K562 (cell line): ENCODE results near the gene MRPL16. TPM values are rescaled to one million over a fixed set of nuclear protein-coding genes. Genes with fewer than 3 reads are reported as not detected.

Experiments used
- ARID1B ChIP-seq: fragments of 450-650 bp; IDR thresholded peaks from 2 replicates; pipeline ENCODE4 v1.6.1; 2016; ENCODE audit warnings: antibody characterized with exemption, mild to moderate bottlenecking, inconsistent platforms
- ATF3 ChIP-seq, 2 experiments: fragments of 450-650 bp in 1 of 2; sonication (generic) in 1 of 2; formaldehyde crosslinking in 1 of 2; IDR thresholded peaks in 1 of 2; conservative IDR thresholded peaks in 1 of 2; 2 replicates each; pipeline versions ENCODE4 v1.6.1 to v1.8.1; 2016 to 2023; ENCODE audit warnings: mild to moderate bottlenecking in 2 of 2, moderate library complexity in 2 of 2, inconsistent platforms in 1 of 2, missing genetic modification reagents in 1 of 2
- C11orf30 ChIP-seq: fragments of 450-650 bp; IDR thresholded peaks from 2 replicates; pipeline ENCODE4 v1.6.1; 2016; ENCODE audit warnings: low read depth, mild to moderate bottlenecking
- CBFA2T2 ChIP-seq: fragments of 450-650 bp; conservative IDR thresholded peaks from 2 replicates; pipeline ENCODE4 v1.6.1; 2017; ENCODE audit warnings: mild to moderate bottlenecking
- DACH1 ChIP-seq: fragments of 450-650 bp; IDR thresholded peaks from 2 replicates; pipeline ENCODE4 v1.6.1; 2018; ENCODE audit not compliant: partially characterized antibody
- ETV1 ChIP-seq: fragments of 450-650 bp; conservative IDR thresholded peaks from 2 replicates; pipeline ENCODE4 v1.6.1; 2016; ENCODE audit warnings: missing genetic modification characterization, control low read depth, low read depth, missing compliant biosample characterization
- MBD2 ChIP-seq: sonication (generic); IDR thresholded peaks from 2 replicates; pipeline ENCODE4 v1.6.1; 2016; ENCODE audit warnings: low read depth, borderline replicate concordance
- MLLT1 ChIP-seq, 2 experiments: fragments of 450-650 bp; IDR thresholded peaks; 2 replicates each; pipeline ENCODE4 v1.6.1; 2016
- MTA1 ChIP-seq: fragments of 450-650 bp; IDR thresholded peaks from 2 replicates; pipeline ENCODE4 v1.6.1; 2017; ENCODE audit warnings: borderline replicate concordance
- NR4A1 ChIP-seq, 2 experiments: fragments of 250-450 bp in 1 of 2; fragments of 450-650 bp in 1 of 2; sonication (Bioruptor Pico) in 1 of 2; IDR thresholded peaks; 2 replicates each; pipeline versions ENCODE4 v1.4.0 to v1.6.1; 2016 to 2020; ENCODE audit warnings: mild to moderate bottlenecking in 2 of 2, missing compliant biosample characterization in 1 of 2, missing genetic modification characterization in 1 of 2, moderate library complexity in 1 of 2
- PREB ChIP-seq: sonication (generic); formaldehyde crosslinking; IDR thresholded peaks from 2 replicates; pipeline ENCODE4 v1.8.1; 2023; ENCODE audit warnings: mild to moderate bottlenecking, missing genetic modification reagents
- RBM15 ChIP-seq: fragments of 200-400 bp; formaldehyde crosslinking; IDR thresholded peaks from 2 replicates; pipeline ENCODE4 v1.6.1; 2018; ENCODE audit warnings: mild to moderate bottlenecking, low read length, moderate library complexity; ENCODE audit not compliant: insufficient read depth
- SLC30A9 ChIP-seq: fragments of 250-450 bp; sonication (Bioruptor Pico); IDR thresholded peaks from 2 replicates; pipeline ENCODE4 v1.8.0; 2022; ENCODE audit warnings: mild to moderate bottlenecking, moderate library complexity
- TRIM24 ChIP-seq, 2 experiments: fragments of 450-650 bp; IDR thresholded peaks; 2 replicates each; pipeline ENCODE4 v1.6.1; 2016
- ZBTB2 ChIP-seq: fragments of 450-650 bp; IDR thresholded peaks from 2 replicates; pipeline ENCODE4 v1.6.1; 2016; ENCODE audit warnings: antibody characterized with exemption
- polyA plus RNA-seq, 8 experiments: library from polyadenylated mRNA; depleted of rRNA in 4 of 8; stranded (reverse) in 5 of 8; unstranded in 3 of 8; fragments of >200 nt; fragmentation: Nextera tagmentation in 2 of 8; fragmentation: Illumina TruSeq in 1 of 8; extraction: Ambion mirVana in 2 of 8; extraction: Trizol in 1 of 8; gene quantifications; 2 replicates each; pipeline versions ENCODE4 v1.2.1 to v1.2.3, GENCODE V29; 2011 to 2014; ENCODE audit warnings: inconsistent platforms in 1 of 8, missing spikeins in 1 of 8
- total RNA-seq, 7 experiments: library from RNA; depleted of rRNA in 6 of 7; stranded (reverse); fragments of >200 nt in 6 of 7; fragmentation: Illumina TruSeq in 2 of 7; extraction: Trizol in 2 of 7; gene quantifications; 2 replicates each; pipeline versions ENCODE4 v1.2.1 to v1.2.3, GENCODE V29; 2011 to 2021; ENCODE audit warnings: low replicate concordance in 1 of 7
- TF ChIP-seq, protein P1 (sequence below): fragments of 250-450 bp; sonication (Bioruptor Pico); IDR thresholded peaks from 2 replicates; pipeline ENCODE4 v1.8.0; 2022; ENCODE audit warnings: inconsistent platforms
- TF ChIP-seq, protein P2 (sequence below), 2 experiments: fragments of 450-650 bp; conservative IDR thresholded peaks; 2 replicates each; pipeline ENCODE4 v1.6.1; 2017; ENCODE audit warnings: mild to moderate bottlenecking in 2 of 2, moderate library complexity in 2 of 2

The MRPL16 gene
- total and polyA plus RNA-seq, 9 of the 15 experiments (the other 6 are each of a cell fraction or from before 2014, with no cell fraction given) = 63.3 to 209 (median 157) TPM

GRCh38 chr11:59857439-59858434, 47.2 kb upstream of the MRPL16 start (continued):
- TF ChIP-seq ARID1B = peak; percentile 93
- TF ChIP-seq NR4A1 (CRISPR knock-in tag; IDR thresholded peaks at IDR 0.05) = no peak
- peak; percentile 65; the same call in 1 of the 2 replicates for TF ChIP-seq NR4A1 (tag; IDR thresholded peaks at IDR 0.05)
- TF ChIP-seq ETV1 (tag) = peak; percentile 91
- peak; percentile 74; the same call in 1 of the 2 replicates for TF ChIP-seq ZBTB2
- peak; percentile 90 for TF ChIP-seq ATF3 (IDR thresholded peaks at IDR 0.05)
- TF ChIP-seq ATF3 (CRISPR knock-in tag; conservative IDR thresholded peaks at IDR 0.05) = no peak
- peak; percentile 46; the same call in 1 of the 2 replicates for TF ChIP-seq MBD2
- TF ChIP-seq MLLT1 (IDR thresholded peaks at IDR 0.05) = 0 out of 4 replicates have a peak, but pooled peaks of 1 of the 2 experiments have one; percentile 16
- TF ChIP-seq C11orf30 = peak; percentile 44
- TF ChIP-seq DACH1 = peak; percentile 80
- TF ChIP-seq PREB (CRISPR knock-in tag) = no peak
- TF ChIP-seq, protein P1, sequence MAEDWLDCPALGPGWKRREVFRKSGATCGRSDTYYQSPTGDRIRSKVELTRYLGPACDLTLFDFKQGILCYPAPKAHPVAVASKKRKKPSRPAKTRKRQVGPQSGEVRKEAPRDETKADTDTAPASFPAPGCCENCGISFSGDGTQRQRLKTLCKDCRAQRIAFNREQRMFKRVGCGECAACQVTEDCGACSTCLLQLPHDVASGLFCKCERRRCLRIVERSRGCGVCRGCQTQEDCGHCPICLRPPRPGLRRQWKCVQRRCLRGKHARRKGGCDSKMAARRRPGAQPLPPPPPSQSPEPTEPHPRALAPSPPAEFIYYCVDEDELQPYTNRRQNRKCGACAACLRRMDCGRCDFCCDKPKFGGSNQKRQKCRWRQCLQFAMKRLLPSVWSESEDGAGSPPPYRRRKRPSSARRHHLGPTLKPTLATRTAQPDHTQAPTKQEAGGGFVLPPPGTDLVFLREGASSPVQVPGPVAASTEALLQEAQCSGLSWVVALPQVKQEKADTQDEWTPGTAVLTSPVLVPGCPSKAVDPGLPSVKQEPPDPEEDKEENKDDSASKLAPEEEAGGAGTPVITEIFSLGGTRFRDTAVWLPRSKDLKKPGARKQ (CRISPR knock-in tag) = no peak
- TF ChIP-seq CBFA2T2 = peak; percentile 76
- TF ChIP-seq, protein P2, sequence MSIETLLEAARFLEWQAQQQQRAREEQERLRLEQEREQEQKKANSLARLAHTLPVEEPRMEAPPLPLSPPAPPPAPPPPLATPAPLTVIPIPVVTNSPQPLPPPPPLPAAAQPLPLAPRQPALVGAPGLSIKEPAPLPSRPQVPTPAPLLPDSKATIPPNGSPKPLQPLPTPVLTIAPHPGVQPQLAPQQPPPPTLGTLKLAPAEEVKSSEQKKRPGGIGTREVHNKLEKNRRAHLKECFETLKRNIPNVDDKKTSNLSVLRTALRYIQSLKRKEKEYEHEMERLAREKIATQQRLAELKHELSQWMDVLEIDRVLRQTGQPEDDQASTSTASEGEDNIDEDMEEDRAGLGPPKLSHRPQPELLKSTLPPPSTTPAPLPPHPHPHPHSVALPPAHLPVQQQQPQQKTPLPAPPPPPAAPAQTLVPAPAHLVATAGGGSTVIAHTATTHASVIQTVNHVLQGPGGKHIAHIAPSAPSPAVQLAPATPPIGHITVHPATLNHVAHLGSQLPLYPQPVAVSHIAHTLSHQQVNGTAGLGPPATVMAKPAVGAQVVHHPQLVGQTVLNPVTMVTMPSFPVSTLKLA (conservative IDR thresholded peaks at IDR 0.05) = peak; percentile 31 to 64; a peak in 3 of 4 replicates
- TF ChIP-seq SLC30A9 = no peak
- peak; percentile 8 to 61; a peak in 2 of 4 replicates for TF ChIP-seq TRIM24 (IDR thresholded peaks at IDR 0.05)
- TF ChIP-seq RBM15 = no peak
- TF ChIP-seq MTA1 = 0 out of 2 replicates have a peak, but pooled peaks have one; percentile 16
